Activated CD4-positive, alpha-beta T cell treated with anti-CD3 and anti-CD28 coated beads, Interleukin-2, amount 10 ng/mL, durations not matched to agents 24 days and 14 days (primary cell): ENCODE data around the gene KDM3B. TPM values are rescaled to one million over a fixed set of nuclear protein-coding genes. Genes with fewer than 3 reads are reported as not detected.
"Not testable (repeated sequence)": the region's sequence is repeated elsewhere in the genome, so short reads cannot be mapped to it uniquely, and the experiment has no call there.

Source experiments
- DNase-seq: peaks from one replicate; pipeline ENCODE4 v3.0.0; 2022
- H3K27ac Mint-ChIP-seq: one replicate; pipeline ENCODE4 v1.8.0; 2022; ENCODE audit warnings: mild to moderate bottlenecking, mixed read lengths
- H3K27me3 Mint-ChIP-seq: one replicate; pipeline ENCODE4 v1.8.0; 2022; ENCODE audit warnings: mixed read lengths
- H3K36me3 Mint-ChIP-seq: one replicate; pipeline ENCODE4 v1.8.0; 2022; ENCODE audit warnings: low read depth, mild to moderate bottlenecking, mixed read lengths
- H3K4me1 Mint-ChIP-seq: one replicate; pipeline ENCODE4 v1.8.0; 2021; ENCODE audit warnings: mixed read lengths
- H3K4me3 Mint-ChIP-seq: one replicate; pipeline ENCODE4 v1.8.0; 2022; ENCODE audit warnings: mild to moderate bottlenecking, moderate library complexity, mixed read lengths
- H3K9me3 Mint-ChIP-seq: one replicate; pipeline ENCODE4 v1.8.0; 2021; ENCODE audit warnings: mixed read lengths
- intact Hi-C: fragments of 100-400 bp; cut with micrococcal nuclease; formaldehyde crosslinking; loops from one replicate; pipeline ENCODE4 v1.15.1; 2023
- total RNA-seq: library from RNA; stranded (reverse); gene quantifications from 2 replicates; pipeline ENCODE4 v1.2.3, GENCODE V29; 2022

Gene KDM3B, protein sequence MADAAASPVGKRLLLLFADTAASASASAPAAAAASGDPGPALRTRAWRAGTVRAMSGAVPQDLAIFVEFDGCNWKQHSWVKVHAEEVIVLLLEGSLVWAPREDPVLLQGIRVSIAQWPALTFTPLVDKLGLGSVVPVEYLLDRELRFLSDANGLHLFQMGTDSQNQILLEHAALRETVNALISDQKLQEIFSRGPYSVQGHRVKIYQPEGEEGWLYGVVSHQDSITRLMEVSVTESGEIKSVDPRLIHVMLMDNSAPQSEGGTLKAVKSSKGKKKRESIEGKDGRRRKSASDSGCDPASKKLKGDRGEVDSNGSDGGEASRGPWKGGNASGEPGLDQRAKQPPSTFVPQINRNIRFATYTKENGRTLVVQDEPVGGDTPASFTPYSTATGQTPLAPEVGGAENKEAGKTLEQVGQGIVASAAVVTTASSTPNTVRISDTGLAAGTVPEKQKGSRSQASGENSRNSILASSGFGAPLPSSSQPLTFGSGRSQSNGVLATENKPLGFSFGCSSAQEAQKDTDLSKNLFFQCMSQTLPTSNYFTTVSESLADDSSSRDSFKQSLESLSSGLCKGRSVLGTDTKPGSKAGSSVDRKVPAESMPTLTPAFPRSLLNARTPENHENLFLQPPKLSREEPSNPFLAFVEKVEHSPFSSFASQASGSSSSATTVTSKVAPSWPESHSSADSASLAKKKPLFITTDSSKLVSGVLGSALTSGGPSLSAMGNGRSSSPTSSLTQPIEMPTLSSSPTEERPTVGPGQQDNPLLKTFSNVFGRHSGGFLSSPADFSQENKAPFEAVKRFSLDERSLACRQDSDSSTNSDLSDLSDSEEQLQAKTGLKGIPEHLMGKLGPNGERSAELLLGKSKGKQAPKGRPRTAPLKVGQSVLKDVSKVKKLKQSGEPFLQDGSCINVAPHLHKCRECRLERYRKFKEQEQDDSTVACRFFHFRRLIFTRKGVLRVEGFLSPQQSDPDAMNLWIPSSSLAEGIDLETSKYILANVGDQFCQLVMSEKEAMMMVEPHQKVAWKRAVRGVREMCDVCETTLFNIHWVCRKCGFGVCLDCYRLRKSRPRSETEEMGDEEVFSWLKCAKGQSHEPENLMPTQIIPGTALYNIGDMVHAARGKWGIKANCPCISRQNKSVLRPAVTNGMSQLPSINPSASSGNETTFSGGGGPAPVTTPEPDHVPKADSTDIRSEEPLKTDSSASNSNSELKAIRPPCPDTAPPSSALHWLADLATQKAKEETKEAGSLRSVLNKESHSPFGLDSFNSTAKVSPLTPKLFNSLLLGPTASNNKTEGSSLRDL (N-terminal part only)
- 48.7 and 52.7 TPM in 2 replicates for total RNA-seq

DNA sequence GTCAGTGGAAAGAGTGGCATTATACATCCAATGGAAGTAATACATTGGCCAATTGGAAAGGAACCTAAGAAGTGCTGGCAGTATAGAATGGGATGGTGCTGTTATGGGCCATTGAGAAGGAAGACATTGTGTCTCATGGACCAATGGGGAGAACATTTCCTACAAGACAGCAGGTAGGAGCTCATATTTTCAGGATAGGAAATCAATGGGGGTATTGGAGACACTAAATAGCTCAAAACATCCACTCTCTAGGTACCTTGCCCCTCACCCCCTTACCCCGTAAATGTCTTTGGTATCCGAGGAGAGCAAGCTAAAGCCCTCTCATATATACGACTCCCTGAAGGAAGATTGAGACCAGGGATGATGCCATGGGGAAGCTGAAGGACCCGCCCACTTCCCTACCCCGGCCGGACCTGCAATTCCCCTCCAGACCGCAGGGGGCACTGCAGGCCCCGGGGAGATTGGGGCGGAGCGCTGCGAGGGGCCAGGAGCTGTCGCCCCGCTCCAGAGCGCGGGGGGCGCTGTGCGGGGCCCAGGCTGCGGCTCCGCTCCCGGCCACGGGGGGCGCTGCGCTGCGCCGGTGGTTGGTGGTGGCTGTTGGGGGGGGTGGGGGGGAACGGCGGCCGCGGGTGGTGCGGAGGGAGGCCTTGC lies at the start of gene KDM3B:
Gene KDM3B, plus strand, starts transcription at position 615 of the 651 bp plus-strand sequence. CDS start 111 bp downstream, outside the sequence.
- Mint-ChIP-seq H3K27ac (peak within 1 kb of the TSS; percentile 95), H3K36me3 (peaks cover 14% of the 10 kb centered on the region), H3K9me3 (peaks cover 4% of the 10 kb centered on the region), H3K27me3 (no peaks in the 10 kb centered on the region), H3K4me1 (peaks cover 37% of the 10 kb centered on the region), H3K4me3 (peak within 1 kb of the TSS; percentile 95)
- peak; percentile 99 for DNase-seq
- intact Hi-C loops, result loop anchor here (1.0 to 2.0 kb wide), 3 partner anchors 14 to 223 kb away; partner anchors contain the start of genes ETF1, FAM53C and HSPA9

DNA sequence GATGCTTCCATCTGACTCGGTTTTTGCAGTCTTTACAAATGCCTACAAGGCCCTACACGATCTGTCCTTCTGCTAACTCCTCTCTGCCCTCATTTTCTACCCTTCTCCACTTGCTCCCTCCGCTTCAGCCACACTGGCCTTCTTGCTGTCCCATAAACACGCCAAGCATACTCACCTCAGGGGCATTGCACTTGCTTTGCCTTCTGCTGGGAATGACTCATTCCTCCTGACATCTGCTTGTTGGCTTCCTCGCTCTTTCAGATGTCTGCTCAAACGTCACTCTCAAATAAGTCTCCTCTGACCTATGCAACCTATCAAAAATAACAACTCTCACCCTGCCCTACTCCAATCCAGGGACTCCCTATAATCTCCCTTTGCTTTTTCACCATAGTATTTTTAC lies 49.1 kb upstream of the KDM3B start:
- DNase-seq, result no peak
- H3K36me3 Mint-ChIP-seq, result peaks cover 10% of the 10 kb centered on the region
- H3K4me3 Mint-ChIP-seq, result no peak overlapping the region
- intact Hi-C loops, result no loop called here
- H3K4me1 Mint-ChIP-seq, result peaks cover 4% of the 10 kb centered on the region
- H3K9me3 Mint-ChIP-seq, result no peaks in the 10 kb centered on the region
- no peaks in the 10 kb centered on the region for H3K27me3 Mint-ChIP-seq
- no peak overlapping the region for H3K27ac Mint-ChIP-seq

DNA sequence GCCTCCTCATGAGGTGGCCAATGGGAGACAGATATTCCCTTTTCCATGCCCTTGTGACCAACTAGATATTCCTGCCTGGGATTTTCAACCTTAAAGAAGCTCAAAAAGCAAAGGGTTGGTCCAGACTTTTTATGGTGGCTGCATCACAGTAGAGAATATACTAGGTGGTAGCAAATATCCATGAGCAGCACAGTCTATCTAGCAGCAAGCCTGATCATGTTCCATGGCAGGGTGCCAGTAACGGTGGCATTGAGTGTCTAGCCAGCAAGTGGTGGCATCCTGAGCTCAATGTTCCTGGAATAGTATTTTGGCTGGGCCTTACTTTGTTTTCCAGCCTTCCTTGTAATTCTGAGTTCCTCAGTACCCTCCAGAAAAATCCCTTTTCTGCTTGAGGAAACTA lies 46.7 kb upstream of the KDM3B start:
- DNase-seq, result no peak
- Mint-ChIP-seq H3K36me3 (peaks cover 4% of the 10 kb centered on the region), H3K27me3 (no peaks in the 10 kb centered on the region), H3K4me3 (no peak overlapping the region), H3K4me1 (peaks cover 4% of the 10 kb centered on the region), H3K9me3 (no peaks in the 10 kb centered on the region), H3K27ac (no peak overlapping the region)
- intact Hi-C loops, result no loop called here

DNA sequence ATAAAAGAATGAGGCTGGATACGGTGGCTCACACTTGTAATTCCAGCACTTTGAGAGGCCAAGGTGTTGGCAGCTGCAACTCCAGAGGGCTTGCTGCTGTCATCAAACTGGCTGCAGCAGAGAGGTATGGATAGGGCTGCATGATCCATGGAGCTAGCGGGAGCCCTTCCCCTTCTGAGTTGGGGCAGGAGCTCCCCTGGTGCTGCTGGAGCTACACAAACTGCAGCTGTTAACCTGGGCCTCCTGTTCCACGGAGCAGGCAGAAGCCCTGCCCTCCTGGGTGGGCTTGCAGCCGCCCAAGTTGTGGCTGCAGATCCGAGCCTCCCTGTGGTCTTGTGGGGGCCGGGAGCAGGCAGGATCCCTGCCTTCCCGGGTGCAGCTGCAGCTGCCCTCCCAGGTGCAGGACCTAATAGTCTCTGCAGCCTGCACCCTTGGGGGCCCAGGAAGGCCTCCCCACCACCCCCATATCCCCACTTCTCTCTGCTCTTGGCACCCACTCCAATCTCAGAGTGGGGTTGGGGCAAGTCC lies 36.7 kb upstream of the KDM3B start:
- Mint-ChIP-seq H3K27ac (no peak overlapping the region), H3K27me3 (no peaks in the 10 kb centered on the region), H3K4me1 (no peaks in the 10 kb centered on the region), H3K9me3 (no peaks in the 10 kb centered on the region), H3K4me3 (no peak overlapping the region), H3K36me3 (peaks cover 31% of the 10 kb centered on the region)
- intact Hi-C loops, result no loop called here
- DNase-seq, result no peak

DNA sequence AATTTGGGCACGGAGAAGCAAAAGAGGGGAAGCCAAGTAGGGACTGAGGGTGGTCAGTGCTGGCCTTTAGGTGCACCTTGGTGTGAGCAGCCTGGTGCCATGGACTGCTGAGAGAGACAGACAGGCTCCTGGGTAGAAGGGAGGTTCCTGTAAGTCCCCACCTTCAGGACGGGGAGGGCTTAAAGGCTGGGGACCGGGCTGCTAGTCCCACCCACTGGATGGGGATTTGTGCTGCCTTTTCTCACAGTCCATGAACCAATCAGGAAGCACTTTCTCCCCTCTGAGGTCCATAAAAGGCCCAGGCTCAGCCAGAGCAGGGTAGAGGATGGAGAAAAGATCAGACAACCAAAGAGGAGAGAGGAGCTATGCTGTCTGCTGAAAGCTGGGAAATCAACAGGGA lies 36.1 kb upstream of the KDM3B start:
- no peaks in the 10 kb centered on the region for H3K27me3 Mint-ChIP-seq
- DNase-seq, result no peak
- peaks cover 31% of the 10 kb centered on the region for H3K36me3 Mint-ChIP-seq
- H3K27ac Mint-ChIP-seq, result no peak overlapping the region
- intact Hi-C loops, result no loop called here
- H3K9me3 Mint-ChIP-seq, result no peaks in the 10 kb centered on the region
- no peaks in the 10 kb centered on the region for H3K4me1 Mint-ChIP-seq
- H3K4me3 Mint-ChIP-seq, result no peak overlapping the region

DNA sequence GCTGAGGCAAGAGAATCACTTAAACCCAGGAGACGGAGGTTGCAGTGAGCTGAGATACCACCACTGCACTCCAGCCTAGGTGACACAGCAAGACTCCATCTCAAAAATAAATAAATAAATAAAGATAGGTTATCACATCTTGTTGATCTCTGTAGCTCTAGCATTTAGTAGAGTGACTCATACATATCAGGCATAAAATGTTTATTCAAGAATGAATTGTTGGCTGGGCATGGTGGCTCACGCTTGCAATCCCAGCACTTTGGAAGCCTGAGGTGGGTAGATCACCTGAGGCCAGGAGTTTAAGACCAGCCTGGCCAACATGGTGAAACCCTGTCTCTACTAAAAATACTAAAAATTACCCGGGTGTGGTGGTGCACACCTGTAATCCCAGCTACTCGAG lies 34.3 kb upstream of the KDM3B start:
- H3K27ac Mint-ChIP-seq, DNase-seq, H3K4me3 Mint-ChIP-seq, intact Hi-C loops, H3K4me1 Mint-ChIP-seq, H3K27me3 Mint-ChIP-seq, H3K9me3 Mint-ChIP-seq: not testable (repeated sequence)
- H3K36me3 Mint-ChIP-seq, result peaks cover 23% of the 10 kb centered on the region

DNA sequence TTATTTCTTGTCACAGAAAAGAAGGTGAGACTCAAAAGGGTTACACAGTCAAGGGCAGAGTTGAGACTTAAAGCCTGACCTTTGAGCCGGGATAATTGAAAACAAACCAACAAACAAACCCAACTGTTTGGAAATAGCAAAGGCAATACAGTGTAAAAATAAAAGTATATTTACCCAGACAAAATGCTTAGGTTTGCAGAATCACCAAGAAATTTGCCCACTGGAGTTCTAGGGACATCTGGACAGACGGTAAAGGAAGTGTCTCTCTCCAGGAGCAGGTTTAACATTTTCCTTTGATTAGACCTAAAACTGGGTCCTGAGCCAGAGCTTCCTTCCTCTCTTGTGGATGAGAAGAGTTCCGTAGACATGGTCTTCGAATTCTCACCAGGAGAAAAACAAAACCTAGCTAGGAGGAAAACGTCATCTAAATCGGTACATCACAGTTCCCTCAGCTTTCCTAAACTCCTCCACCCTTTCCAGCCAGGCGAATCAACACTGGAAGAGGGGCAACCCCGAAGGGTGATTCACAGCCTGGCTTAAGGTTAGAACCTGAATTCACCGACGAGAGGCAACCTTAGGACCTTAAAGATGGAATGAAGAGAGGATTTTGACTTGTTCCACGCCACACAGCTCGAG lies 21.6 kb upstream of the KDM3B start:
- Mint-ChIP-seq H3K4me3 (peak overlapping the region; percentile 89), H3K27me3 (no peaks in the 10 kb centered on the region), H3K4me1 (peaks cover 29% of the 10 kb centered on the region), H3K36me3 (no peaks in the 10 kb centered on the region), H3K9me3 (no peaks in the 10 kb centered on the region), H3K27ac (peak overlapping the region; percentile 57)
- intact Hi-C loops, result loop anchor here (1.0 to 10.0 kb wide), 6 partner anchors 24 to 1074 kb away; partner anchors contain the start of genes BRD8, CDC23, FAM13B and HNRNPA0
- DNase-seq, result no peak

DNA sequence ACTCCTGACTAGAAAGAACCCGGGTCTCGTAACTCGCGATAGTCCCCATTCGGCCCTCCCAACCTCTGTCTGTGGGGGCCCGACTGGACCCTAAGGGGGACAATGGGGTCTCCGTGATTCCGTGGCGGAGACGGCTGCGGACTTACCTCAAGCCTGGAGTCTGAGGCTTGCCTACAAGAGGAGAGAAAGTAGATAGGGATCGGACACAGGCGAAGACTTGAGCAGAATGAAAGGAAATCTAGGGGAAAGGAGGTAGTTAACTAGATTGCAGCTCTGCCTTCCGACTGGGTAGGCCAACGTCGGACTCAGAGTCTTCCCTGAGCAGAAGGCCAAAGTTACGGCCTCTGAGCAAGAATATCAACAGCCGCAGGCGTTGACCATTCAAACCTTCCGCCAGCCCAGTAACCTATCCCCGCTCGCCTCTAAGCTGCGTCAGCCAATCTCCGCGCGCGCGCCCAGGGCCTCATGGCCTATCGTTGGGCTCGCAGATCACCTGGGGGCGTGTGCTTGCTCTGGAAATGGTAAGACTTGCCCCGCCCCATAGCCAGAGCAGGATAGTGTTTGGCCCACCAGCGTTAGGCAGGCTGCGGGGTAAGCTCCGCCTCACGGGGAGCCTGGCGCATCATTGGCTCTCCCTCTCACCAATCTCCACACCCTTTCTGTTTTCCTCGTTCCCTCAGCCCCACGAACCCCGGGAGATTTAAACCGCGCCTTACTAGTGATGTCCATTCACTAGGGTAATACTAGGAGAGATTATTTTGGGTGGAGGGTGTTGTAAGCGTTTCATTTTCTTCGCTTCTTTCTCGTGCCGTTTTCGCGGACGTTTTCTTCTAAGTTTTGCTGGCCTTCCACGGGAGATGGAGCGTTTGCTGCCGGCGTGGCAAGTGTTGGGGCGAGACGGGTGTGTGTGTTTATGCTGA lies 20.8 kb upstream of the KDM3B start, which contains the start of gene CDC25C:
Gene CDC25C, minus strand, starts transcription at position 356 of the 920 bp plus-strand sequence. CDS start 624 bp downstream, outside the sequence.
- intact Hi-C loops, result loop anchor here (1.0 to 10.0 kb wide), 5 partner anchors 24 to 1073 kb away; partner anchors contain the start of genes BRD8, FAM13B, HNRNPA0 and SPATA24
- peaks cover 30% of the 10 kb centered on the region for H3K4me1 Mint-ChIP-seq

DNA sequence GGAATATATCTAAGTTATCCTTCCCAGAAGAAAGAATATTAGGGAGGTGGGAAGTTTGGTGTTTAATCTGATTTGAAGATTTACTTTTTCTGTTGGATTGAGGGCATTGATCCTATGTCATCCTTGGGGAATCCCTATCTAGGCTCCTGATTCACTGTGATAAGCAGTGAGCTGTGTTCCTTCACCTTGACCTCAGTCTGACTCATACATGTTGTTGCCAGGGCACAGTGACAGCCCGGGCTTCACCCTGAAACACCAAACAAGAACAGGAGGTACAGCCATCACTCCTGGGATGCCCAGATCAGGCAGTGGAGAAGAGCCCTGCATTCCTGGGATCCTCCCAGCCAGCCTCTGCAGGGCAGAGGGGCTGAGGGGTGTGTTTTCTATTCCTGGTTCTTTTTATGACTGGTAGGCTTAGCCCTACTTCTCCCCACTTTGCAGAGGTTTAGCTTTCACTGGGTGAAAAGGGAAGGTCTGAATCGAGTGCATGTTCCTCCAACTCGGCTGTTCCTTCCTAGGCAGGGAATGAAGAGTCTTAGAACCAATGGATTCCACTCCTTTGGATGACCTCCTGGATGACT lies 17.5 kb upstream of the KDM3B start:
- DNase-seq, result no peak
- Mint-ChIP-seq H3K36me3 (no peaks in the 10 kb centered on the region), H3K4me1 (peaks cover 43% of the 10 kb centered on the region), H3K27me3 (no peaks in the 10 kb centered on the region), H3K4me3 (no peak overlapping the region), H3K9me3 (no peaks in the 10 kb centered on the region), H3K27ac (no peak overlapping the region)
- intact Hi-C loops, result loop anchor here (5.0 to 10.0 kb wide), 4 partner anchors 300 to 1070 kb away; partner anchors contain the start of genes FAM13B, HNRNPA0 and SPATA24

More for the DNA sequence above, 20.8 kb upstream of the KDM3B start, which contains the start of gene CDC25C:
- H3K27ac Mint-ChIP-seq, result peak within 1 kb of the TSS; percentile 57
- H3K9me3 Mint-ChIP-seq, result no peaks in the 10 kb centered on the region
- no peaks in the 10 kb centered on the region for H3K27me3 Mint-ChIP-seq
- peak; percentile 99 for DNase-seq
- peak within 1 kb of the TSS; percentile 89 for H3K4me3 Mint-ChIP-seq
- no peaks in the 10 kb centered on the region for H3K36me3 Mint-ChIP-seq

DNA sequence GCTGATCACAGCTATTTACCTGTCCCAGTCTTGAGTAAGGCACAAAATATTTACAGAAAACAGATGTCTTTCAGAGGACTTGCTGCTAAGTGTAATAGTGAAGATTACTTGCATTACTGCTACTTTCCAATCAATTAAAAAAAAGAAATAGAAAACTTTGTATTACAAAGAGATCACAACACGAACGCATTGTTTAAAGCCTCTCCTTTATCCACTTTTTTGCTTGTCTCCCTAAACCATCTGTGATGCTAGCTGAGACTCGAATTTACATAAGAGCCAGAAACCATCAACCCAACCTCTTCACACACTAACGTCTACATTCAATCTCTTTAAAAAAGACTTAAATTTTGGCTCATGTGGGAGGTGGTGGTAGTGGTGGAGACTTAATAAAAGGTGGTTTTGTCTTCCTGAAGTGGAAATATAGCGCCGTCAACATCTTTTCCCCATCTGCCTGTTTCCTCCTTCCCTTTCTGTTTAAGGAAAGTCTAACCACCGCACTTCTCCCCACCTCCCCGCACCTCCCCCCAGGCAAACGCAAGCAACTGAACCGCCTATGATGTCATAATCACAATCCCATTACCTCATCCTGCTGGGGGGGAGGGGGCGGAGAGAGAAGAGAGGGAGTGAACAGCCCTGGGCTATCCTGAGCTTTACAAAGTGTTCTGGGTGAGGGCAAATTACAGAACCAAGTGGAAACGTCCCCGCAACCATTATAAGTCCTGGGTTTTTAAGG lies 15.4 kb upstream of the KDM3B start:
- Mint-ChIP-seq H3K4me3 (peak overlapping the region; percentile 80), H3K9me3 (no peaks in the 10 kb centered on the region), H3K27ac (peak overlapping the region; percentile 98), H3K4me1 (peaks cover 45% of the 10 kb centered on the region), H3K36me3 (peaks cover 16% of the 10 kb centered on the region), H3K27me3 (no peaks in the 10 kb centered on the region)
- intact Hi-C loops, result loop anchor here (1.0 to 10.0 kb wide), 5 partner anchors 206 to 1068 kb away; partner anchors contain the start of genes ETF1, FAM13B, HNRNPA0 and SPATA24
- DNase-seq, result no peak
